ENCODE data around the gene SH3GL1. TPM values are rescaled to one million over a fixed set of nuclear protein-coding genes. Genes with fewer than 3 reads are reported as not detected.
A peak's percentile ranks its signal among the peaks of the same experiment; 100 is the strongest.

SH3GL1 gene
- total and polyA plus RNA-seq, 9 of the 15 experiments (the other 6 are each of a cell fraction or from before 2014, with no cell fraction given): 1.7 to 75.3 (median 25.7) TPM

DNA sequence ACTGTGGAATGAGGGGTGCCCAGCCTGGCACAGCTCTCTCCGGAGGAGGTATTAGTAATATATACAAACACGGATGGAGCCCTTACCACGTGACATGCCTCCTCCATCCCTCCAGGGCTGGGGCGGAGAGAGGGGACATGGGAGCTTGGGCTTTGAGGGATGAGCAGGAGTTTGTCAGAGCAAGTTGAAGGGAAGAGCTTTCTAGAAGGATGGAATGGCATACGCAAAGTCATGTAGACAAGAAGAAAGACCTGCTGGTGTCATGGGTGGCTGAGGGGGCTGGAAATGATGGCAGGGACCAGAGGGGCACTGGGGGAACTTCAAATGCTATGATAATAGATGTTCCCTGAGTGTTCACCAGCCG is 54.3 kb downstream of the SH3GL1 start:
- H3K9me3 ChIP-seq (replicated peaks; ENCODE audit: control insufficient read depth, insufficient read depth, low read depth, low read length): no peaks in the 10 kb centered on the region

More for the DNA sequence above, 54.3 kb downstream of the SH3GL1 start:
- Histone ChIP-seq H3K79me2 (ENCODE audit: control insufficient read depth, insufficient read depth, low read length) (peaks cover 7% of the 10 kb centered on the region), H2AFZ (ENCODE audit: low read depth, low read length) (no peak overlapping the region), H4K20me1 (replicated peaks; ENCODE audit: control insufficient read depth, insufficient read depth, low read length) (no peaks in the 10 kb centered on the region), H3K27ac (ENCODE audit: extremely low read depth, low read depth, low read length) (no peak overlapping the region), H3K9ac (ENCODE audit: insufficient read depth in 1 of 2, low read depth in 2 of 2, low read length in 2 of 2) (peak overlapping the region in 1 of 2 experiments; percentile 76; a peak in 1 of 4 replicates), H3K4me2 (ENCODE audit: insufficient read depth, low read length) (no peak overlapping the region), H3K9me1 (ENCODE audit: control insufficient read depth, insufficient read depth, low read length) (no peaks in the 10 kb centered on the region), H3K4me3 (no peak overlapping the region), H3K4me1 (replicated peaks in 1 of 2; ENCODE audit: control insufficient read depth in 2 of 2, insufficient read depth in 2 of 2, low read length in 2 of 2) (peaks cover 8 to 35% of the 10 kb centered on the region in 2 experiments; a peak in 4 of 5 replicates), H3K36me3 (ENCODE audit: control insufficient read depth, insufficient read depth, low read length) (peaks cover 15% of the 10 kb centered on the region; the same call in 2 of the 3 replicates), H3K27me3 (ENCODE audit: control insufficient read depth in 2 of 2, insufficient read depth in 2 of 2, low read length in 2 of 2) (no peaks in the 10 kb centered on the region)
- TF ChIP-seq SIN3B (IDR thresholded peaks at IDR 0.05; ENCODE audit: low read depth) (no peak), ZNF212 (CRISPR knock-in tag; IDR thresholded peaks at IDR 0.05) (no peak), HDAC3 (IDR thresholded peaks at IDR 0.05; ENCODE audit: borderline replicate concordance, partially characterized antibody) (no peak), MEF2D (tag; conservative IDR thresholded peaks at IDR 0.05; ENCODE audit: low read depth) (no peak), ATF1 (CRISPR knock-in tag; IDR thresholded peaks at IDR 0.05) (no peak), ATF1 (tag; IDR thresholded peaks at IDR 0.05) (no peak)
- TF ChIP-seq, protein P1, sequence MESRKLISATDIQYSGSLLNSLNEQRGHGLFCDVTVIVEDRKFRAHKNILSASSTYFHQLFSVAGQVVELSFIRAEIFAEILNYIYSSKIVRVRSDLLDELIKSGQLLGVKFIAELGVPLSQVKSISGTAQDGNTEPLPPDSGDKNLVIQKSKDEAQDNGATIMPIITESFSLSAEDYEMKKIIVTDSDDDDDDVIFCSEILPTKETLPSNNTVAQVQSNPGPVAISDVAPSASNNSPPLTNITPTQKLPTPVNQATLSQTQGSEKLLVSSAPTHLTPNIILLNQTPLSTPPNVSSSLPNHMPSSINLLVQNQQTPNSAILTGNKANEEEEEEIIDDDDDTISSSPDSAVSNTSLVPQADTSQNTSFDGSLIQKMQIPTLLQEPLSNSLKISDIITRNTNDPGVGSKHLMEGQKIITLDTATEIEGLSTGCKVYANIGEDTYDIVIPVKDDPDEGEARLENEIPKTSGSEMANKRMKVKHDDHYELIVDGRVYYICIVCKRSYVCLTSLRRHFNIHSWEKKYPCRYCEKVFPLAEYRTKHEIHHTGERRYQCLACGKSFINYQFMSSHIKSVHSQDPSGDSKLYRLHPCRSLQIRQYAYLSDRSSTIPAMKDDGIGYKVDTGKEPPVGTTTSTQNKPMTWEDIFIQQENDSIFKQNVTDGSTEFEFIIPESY (CRISPR knock-in tag; IDR thresholded peaks at IDR 0.05): no peak
- TF ChIP-seq, protein P2, sequence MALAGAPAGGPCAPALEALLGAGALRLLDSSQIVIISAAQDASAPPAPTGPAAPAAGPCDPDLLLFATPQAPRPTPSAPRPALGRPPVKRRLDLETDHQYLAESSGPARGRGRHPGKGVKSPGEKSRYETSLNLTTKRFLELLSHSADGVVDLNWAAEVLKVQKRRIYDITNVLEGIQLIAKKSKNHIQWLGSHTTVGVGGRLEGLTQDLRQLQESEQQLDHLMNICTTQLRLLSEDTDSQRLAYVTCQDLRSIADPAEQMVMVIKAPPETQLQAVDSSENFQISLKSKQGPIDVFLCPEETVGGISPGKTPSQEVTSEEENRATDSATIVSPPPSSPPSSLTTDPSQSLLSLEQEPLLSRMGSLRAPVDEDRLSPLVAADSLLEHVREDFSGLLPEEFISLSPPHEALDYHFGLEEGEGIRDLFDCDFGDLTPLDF (CRISPR knock-in tag; IDR thresholded peaks at IDR 0.05): no peak
- FAIRE-seq (no peak), DNase-seq (ENCODE audit: extremely low read depth in 1 of 4, low spot score in 3 of 4) (no peak), ATAC-seq (no peak)
- ChIA-PET POLR2A (interaction anchor here (0.5 to 0.7 kb wide), 2 partner anchors 16 to 82 kb away, joined by 3 read pairs; no protein-coding TSS in a partner anchor), CTCF (ENCODE audit: low intra/inter-chr PET ratio) (no interaction called here)
- WGBS (ENCODE audit: insufficient coverage, low coverage, missing lambda C conversion rate): 87% methylated on average over 6 of the region's 6 CpGs
- no TSS peak for BruUV-seq (replicated peaks)
- intact Hi-C loops (cut with micrococcal nuclease) (no loop called here), in situ Hi-C loops (cut with MboI) (loop anchor here (10.0 kb wide), 1 partner anchor 71 kb away; the partner anchor contains the start of gene SHD)

All from K562 (cell line).